Measurements from ENCODE around the gene LRP1.

GRCh38 chr12:57165741-57166140, 37.5 kb downstream of the LRP1 start:
- TF ChIP-seq, protein P1, sequence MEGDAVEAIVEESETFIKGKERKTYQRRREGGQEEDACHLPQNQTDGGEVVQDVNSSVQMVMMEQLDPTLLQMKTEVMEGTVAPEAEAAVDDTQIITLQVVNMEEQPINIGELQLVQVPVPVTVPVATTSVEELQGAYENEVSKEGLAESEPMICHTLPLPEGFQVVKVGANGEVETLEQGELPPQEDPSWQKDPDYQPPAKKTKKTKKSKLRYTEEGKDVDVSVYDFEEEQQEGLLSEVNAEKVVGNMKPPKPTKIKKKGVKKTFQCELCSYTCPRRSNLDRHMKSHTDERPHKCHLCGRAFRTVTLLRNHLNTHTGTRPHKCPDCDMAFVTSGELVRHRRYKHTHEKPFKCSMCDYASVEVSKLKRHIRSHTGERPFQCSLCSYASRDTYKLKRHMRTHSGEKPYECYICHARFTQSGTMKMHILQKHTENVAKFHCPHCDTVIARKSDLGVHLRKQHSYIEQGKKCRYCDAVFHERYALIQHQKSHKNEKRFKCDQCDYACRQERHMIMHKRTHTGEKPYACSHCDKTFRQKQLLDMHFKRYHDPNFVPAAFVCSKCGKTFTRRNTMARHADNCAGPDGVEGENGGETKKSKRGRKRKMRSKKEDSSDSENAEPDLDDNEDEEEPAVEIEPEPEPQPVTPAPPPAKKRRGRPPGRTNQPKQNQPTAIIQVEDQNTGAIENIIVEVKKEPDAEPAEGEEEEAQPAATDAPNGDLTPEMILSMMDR (IDR thresholded peaks at IDR 0.05) = no peak
- TF ChIP-seq POLR2AphosphoS5 (IDR thresholded peaks at IDR 0.05; ENCODE audit: insufficient read depth in 1 of 2, low read depth in 1 of 2) (peak in 1 of 2 donors; percentile 29), POLR2A (IDR thresholded peaks at IDR 0.05) (no peak)

All from vagina (tissue), 2 donors.